Measurements from ENCODE around the gene RENBP.

RENBP gene

GRCh38 chrX:153970357-153971123 lies 26.1 kb upstream of the RENBP start:
- no peak for DNase-seq

- DNase-seq, result no peak
These were observed 25.5 kb upstream of the RENBP start for GRCh38 chrX:153969904-153970356.

- no peak for DNase-seq
These were observed 24.9 kb upstream of the RENBP start for GRCh38 chrX:153969125-153969903.

- DNase-seq, result no peak
These were observed 24.3 kb upstream of the RENBP start for GRCh38 chrX:153968754-153969124.

- no peak for DNase-seq
These were observed 23.8 kb upstream of the RENBP start for GRCh38 chrX:153968255-153968654.

GRCh38 chrX:153967536-153968224 lies 23.2 kb upstream of the RENBP start:
- DNase-seq, result no peak

GRCh38 chrX:153966841-153967535 lies 22.5 kb upstream of the RENBP start:
- DNase-seq, result no peak

GRCh38 chrX:153966283-153966688 lies 21.8 kb upstream of the RENBP start:
- no peak for DNase-seq

- no peak for DNase-seq
These were observed 21.0 kb upstream of the RENBP start for GRCh38 chrX:153965406-153965805.

GRCh38 chrX:153964105-153964504 lies 19.7 kb upstream of the RENBP start:
- DNase-seq, result no peak

- no peak for DNase-seq
These were observed 19.1 kb upstream of the RENBP start for GRCh38 chrX:153963546-153963945.

GRCh38 chrX:153961292-153961691 lies 16.8 kb upstream of the RENBP start:
- no peak for DNase-seq

GRCh38 chrX:153960786-153961185 lies 16.3 kb upstream of the RENBP start:
- no peak for DNase-seq

- DNase-seq, result no peak
These were observed 15.6 kb upstream of the RENBP start for GRCh38 chrX:153960077-153960476.

GRCh38 chrX:153959649-153960048 lies 15.2 kb upstream of the RENBP start:
- DNase-seq, result no peak

- no peak for DNase-seq
These were observed 14.2 kb upstream of the RENBP start for GRCh38 chrX:153958605-153959004.

- no peak for DNase-seq
These were observed 12.8 kb upstream of the RENBP start for GRCh38 chrX:153957224-153957623.

- no peak for DNase-seq
These were observed 11.8 kb upstream of the RENBP start for GRCh38 chrX:153956044-153956907.

GRCh38 chrX:153955228-153955732 lies 10.8 kb upstream of the RENBP start:
- no peak for DNase-seq

- DNase-seq, result no peak
These were observed 10.2 kb upstream of the RENBP start for GRCh38 chrX:153954558-153955227.

- DNase-seq, result no peak
These were observed 9.6 kb upstream of the RENBP start for GRCh38 chrX:153953892-153954557.
